HepG2 (cell line): Measurements from ENCODE around the gene ACOT4. TPM values are rescaled to one million over a fixed set of nuclear protein-coding genes. Genes with fewer than 3 reads are reported as not detected.

ENCODE experiments used
- BHLHE40 ChIP-seq: IDR thresholded peaks from 2 replicates; pipeline ENCODE4 v1.6.1; 2011; ENCODE audit warnings: low read length, improper control_type of control experiment
- CHD4 ChIP-seq: fragments of 200-600 bp; sonication (generic); IDR thresholded peaks from 2 replicates; pipeline ENCODE4 v1.7.0; 2017; ENCODE audit warnings: mild to moderate bottlenecking, low read length, borderline replicate concordance
- FOSL1 ChIP-seq: sonication (generic); formaldehyde crosslinking; IDR thresholded peaks from 2 replicates; pipeline ENCODE4 v1.9.0; 2021; ENCODE audit warnings: missing genetic modification reagents, borderline replicate concordance
- FOXK1 ChIP-seq: sonication (generic); formaldehyde crosslinking; IDR thresholded peaks from 2 replicates; pipeline ENCODE4 v1.4.0; 2020; ENCODE audit warnings: low read depth, missing genetic modification reagents, borderline replicate concordance
- HNRNPUL1 ChIP-seq: fragments of 200-400 bp; formaldehyde crosslinking; IDR thresholded peaks from 2 replicates; pipeline ENCODE4 v1.6.1; 2017; ENCODE audit warnings: low read depth, mild to moderate bottlenecking, low read length, moderate library complexity
- KLF12 ChIP-seq: sonication (generic); formaldehyde crosslinking; IDR thresholded peaks from 2 replicates; pipeline ENCODE4 v1.4.0; 2020; ENCODE audit warnings: missing genetic modification reagents, borderline replicate concordance
- MXD3 ChIP-seq: IDR thresholded peaks from 2 replicates; pipeline ENCODE4 v1.6.1; 2016; ENCODE audit warnings: mild to moderate bottlenecking, missing biosample characterization, missing genetic modification reagents
- NBN ChIP-seq: fragments of 450-650 bp; conservative IDR thresholded peaks from 2 replicates; pipeline ENCODE4 v1.6.1; 2017
- PPARG ChIP-seq: conservative IDR thresholded peaks from 2 replicates; pipeline ENCODE4 v1.6.1; 2016; ENCODE audit warnings: missing biosample characterization, missing genetic modification reagents
- SP2 ChIP-seq: sonication (generic); formaldehyde crosslinking; IDR thresholded peaks from 2 replicates; pipeline ENCODE4 v1.5.1; 2020; ENCODE audit warnings: mild to moderate bottlenecking, missing genetic modification reagents
- TMF1 ChIP-seq: sonication (generic); formaldehyde crosslinking; IDR thresholded peaks from 2 replicates; pipeline ENCODE4 v1.8.1; 2022; ENCODE audit warnings: low read depth, missing genetic modification reagents
- TOE1 ChIP-seq: sonication (generic); formaldehyde crosslinking; IDR thresholded peaks from 2 replicates; pipeline ENCODE4 v1.4.0; 2020; ENCODE audit warnings: mild to moderate bottlenecking, missing genetic modification reagents
- U2AF1 ChIP-seq: fragments of 200-400 bp; formaldehyde crosslinking; optimal IDR thresholded peaks from 2 replicates; pipeline ENCODE3; 2017; ENCODE audit warnings: mild to moderate bottlenecking, low read depth, low read length
- XBP1 ChIP-seq: sonication (generic); formaldehyde crosslinking; IDR thresholded peaks from 2 replicates; pipeline ENCODE4 v1.5.0; 2020; ENCODE audit warnings: missing genetic modification reagents
- YEATS2 ChIP-seq: sonication (generic); formaldehyde crosslinking; IDR thresholded peaks from 2 replicates; pipeline ENCODE4 v1.4.0; 2020; ENCODE audit warnings: missing genetic modification reagents, borderline replicate concordance
- ZBTB38 ChIP-seq: sonication (generic); formaldehyde crosslinking; IDR thresholded peaks from 2 replicates; pipeline ENCODE4 v1.5.1; 2020; ENCODE audit warnings: mild to moderate bottlenecking, missing genetic modification reagents
- ZNF143 ChIP-seq: sonication (generic); formaldehyde crosslinking; IDR thresholded peaks from 2 replicates; pipeline ENCODE4 v1.4.0; 2020; ENCODE audit warnings: missing genetic modification reagents
- ZNF235 ChIP-seq: sonication (generic); formaldehyde crosslinking; IDR thresholded peaks from 2 replicates; pipeline ENCODE4 v1.8.1; 2023; ENCODE audit warnings: mild to moderate bottlenecking, missing genetic modification reagents, borderline replicate concordance
- ZNF468 ChIP-seq: sonication (generic); formaldehyde crosslinking; IDR thresholded peaks from 2 replicates; pipeline ENCODE4 v1.8.0; 2022; ENCODE audit warnings: mild to moderate bottlenecking, moderate library complexity, missing genetic modification reagents
- ZNF510 ChIP-seq: sonication (generic); formaldehyde crosslinking; IDR thresholded peaks from 2 replicates; pipeline ENCODE4 v1.4.0; 2020; ENCODE audit warnings: low read depth, mild to moderate bottlenecking, missing genetic modification reagents
- ZNF546 ChIP-seq: sonication (generic); formaldehyde crosslinking; conservative IDR thresholded peaks from 2 replicates; pipeline ENCODE4 v1.8.1; 2023; ENCODE audit warnings: mild to moderate bottlenecking, missing genetic modification reagents
- ZNF556 ChIP-seq: sonication (generic); formaldehyde crosslinking; IDR thresholded peaks from 2 replicates; pipeline ENCODE4 v1.4.0; 2020; ENCODE audit warnings: mild to moderate bottlenecking, missing genetic modification reagents, borderline replicate concordance
- ZNF652 ChIP-seq: IDR thresholded peaks from 2 replicates; pipeline ENCODE4 v1.6.1; 2016; ENCODE audit warnings: low read depth, borderline replicate concordance
- ZNF746 ChIP-seq: sonication (generic); formaldehyde crosslinking; IDR thresholded peaks from 2 replicates; pipeline ENCODE4 v1.8.0; 2022; ENCODE audit warnings: mild to moderate bottlenecking, missing genetic modification reagents
- ZUFSP ChIP-seq: sonication (generic); formaldehyde crosslinking; IDR thresholded peaks from 2 replicates; pipeline ENCODE4 v1.9.0; 2021; ENCODE audit warnings: missing genetic modification reagents, mild to moderate bottlenecking, borderline replicate concordance
- polyA plus RNA-seq, 8 experiments: library from polyadenylated mRNA; depleted of rRNA in 3 of 8; stranded (reverse) in 7 of 8; unstranded in 1 of 8; fragments of >200 nt; fragmentation: Illumina TruSeq in 4 of 8; extraction: Trizol in 4 of 8; gene quantifications; 2 replicates each; pipeline versions ENCODE4 v1.2.1 to v1.2.3, GENCODE V29; 2011 to 2016; ENCODE audit warnings: low read depth in 4 of 8, missing spikeins in 1 of 8, mixed read lengths in 1 of 8; ENCODE audit not compliant: insufficient read depth in 1 of 8
- total RNA-seq, 5 experiments: library from RNA; depleted of rRNA; stranded (reverse); fragments of >200 nt; fragmentation: Illumina TruSeq; extraction: Trizol; gene quantifications; 2 replicates each; pipeline ENCODE4 v1.2.3, GENCODE V29; 2016; ENCODE audit warnings: low read depth in 1 of 5
- TF ChIP-seq, protein P1 (sequence below): sonication (generic); formaldehyde crosslinking; IDR thresholded peaks from 2 replicates; pipeline ENCODE4 v1.9.0; 2021; ENCODE audit warnings: missing genetic modification reagents, borderline replicate concordance
- TF ChIP-seq, protein P2 (sequence below): IDR thresholded peaks from 2 replicates; pipeline ENCODE4 v1.6.1; 2016

The ACOT4 gene
- total and polyA plus RNA-seq, 2 of the 13 experiments (the other 11 are each of a cell fraction or from before 2014, with no cell fraction given), result 0.04 to 0.05 TPM

DNA sequence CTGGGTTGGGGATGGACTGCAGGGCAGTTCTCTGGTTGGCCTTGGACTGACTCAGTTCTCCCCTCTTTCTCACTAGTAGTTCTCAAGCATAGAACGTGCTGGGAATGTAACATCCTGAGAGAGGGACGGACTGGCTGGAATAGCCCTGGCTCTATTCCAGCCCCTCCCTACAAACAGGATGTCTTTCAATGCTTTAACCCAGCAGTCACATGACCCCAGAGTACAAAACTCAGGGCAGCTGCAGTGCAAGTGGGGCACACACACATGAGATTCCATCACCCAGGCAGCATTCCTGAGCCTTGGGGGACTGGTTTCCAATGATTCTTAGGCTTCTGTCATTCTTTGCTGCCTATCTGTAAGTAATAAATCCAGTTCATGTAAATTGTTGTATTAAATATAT, 19.0 kb downstream of the ACOT4 start (continued):
- peak; percentile 24; the same call in 1 of the 2 replicates for TF ChIP-seq YEATS2 (CRISPR knock-in tag)
- 0 out of 2 replicates have a peak, but pooled peaks have one; percentile 51 for TF ChIP-seq FOXK1 (CRISPR knock-in tag)
- TF ChIP-seq U2AF1, result no peak
- TF ChIP-seq BHLHE40, result peak; percentile 66
- no peak for TF ChIP-seq FOSL1 (CRISPR knock-in tag)
- no peak for TF ChIP-seq HNRNPUL1
- no peak for TF ChIP-seq ZNF235 (CRISPR knock-in tag)
- peak; percentile 39; the same call in 1 of the 2 replicates for TF ChIP-seq PPARG (CRISPR knock-in tag)
- no peak for TF ChIP-seq ZNF468 (CRISPR knock-in tag)
- TF ChIP-seq, protein P1, sequence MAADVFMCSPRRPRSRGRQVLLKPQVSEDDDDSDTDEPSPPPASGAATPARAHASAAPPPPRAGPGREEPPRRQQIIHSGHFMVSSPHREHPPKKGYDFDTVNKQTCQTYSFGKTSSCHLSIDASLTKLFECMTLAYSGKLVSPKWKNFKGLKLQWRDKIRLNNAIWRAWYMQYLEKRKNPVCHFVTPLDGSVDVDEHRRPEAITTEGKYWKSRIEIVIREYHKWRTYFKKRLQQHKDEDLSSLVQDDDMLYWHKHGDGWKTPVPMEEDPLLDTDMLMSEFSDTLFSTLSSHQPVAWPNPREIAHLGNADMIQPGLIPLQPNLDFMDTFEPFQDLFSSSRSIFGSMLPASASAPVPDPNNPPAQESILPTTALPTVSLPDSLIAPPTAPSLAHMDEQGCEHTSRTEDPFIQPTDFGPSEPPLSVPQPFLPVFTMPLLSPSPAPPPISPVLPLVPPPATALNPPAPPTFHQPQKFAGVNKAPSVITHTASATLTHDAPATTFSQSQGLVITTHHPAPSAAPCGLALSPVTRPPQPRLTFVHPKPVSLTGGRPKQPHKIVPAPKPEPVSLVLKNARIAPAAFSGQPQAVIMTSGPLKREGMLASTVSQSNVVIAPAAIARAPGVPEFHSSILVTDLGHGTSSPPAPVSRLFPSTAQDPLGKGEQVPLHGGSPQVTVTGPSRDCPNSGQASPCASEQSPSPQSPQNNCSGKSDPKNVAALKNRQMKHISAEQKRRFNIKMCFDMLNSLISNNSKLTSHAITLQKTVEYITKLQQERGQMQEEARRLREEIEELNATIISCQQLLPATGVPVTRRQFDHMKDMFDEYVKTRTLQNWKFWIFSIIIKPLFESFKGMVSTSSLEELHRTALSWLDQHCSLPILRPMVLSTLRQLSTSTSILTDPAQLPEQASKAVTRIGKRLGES (CRISPR knock-in tag), result no peak
- TF ChIP-seq ZNF546 (CRISPR knock-in tag), result no peak
- no peak for TF ChIP-seq ZNF556 (CRISPR knock-in tag)
- no peak for TF ChIP-seq ZUFSP (CRISPR knock-in tag)
- no peak for TF ChIP-seq ZBTB38 (CRISPR knock-in tag)
- no peak for TF ChIP-seq ZNF143 (CRISPR knock-in tag)
- no peak for TF ChIP-seq NBN
- TF ChIP-seq KLF12, result no peak
- TF ChIP-seq SP2 (CRISPR knock-in tag), result no peak
- TF ChIP-seq TMF1 (CRISPR knock-in tag), result no peak
- TF ChIP-seq ZNF510, result no peak
- TF ChIP-seq, protein P2, sequence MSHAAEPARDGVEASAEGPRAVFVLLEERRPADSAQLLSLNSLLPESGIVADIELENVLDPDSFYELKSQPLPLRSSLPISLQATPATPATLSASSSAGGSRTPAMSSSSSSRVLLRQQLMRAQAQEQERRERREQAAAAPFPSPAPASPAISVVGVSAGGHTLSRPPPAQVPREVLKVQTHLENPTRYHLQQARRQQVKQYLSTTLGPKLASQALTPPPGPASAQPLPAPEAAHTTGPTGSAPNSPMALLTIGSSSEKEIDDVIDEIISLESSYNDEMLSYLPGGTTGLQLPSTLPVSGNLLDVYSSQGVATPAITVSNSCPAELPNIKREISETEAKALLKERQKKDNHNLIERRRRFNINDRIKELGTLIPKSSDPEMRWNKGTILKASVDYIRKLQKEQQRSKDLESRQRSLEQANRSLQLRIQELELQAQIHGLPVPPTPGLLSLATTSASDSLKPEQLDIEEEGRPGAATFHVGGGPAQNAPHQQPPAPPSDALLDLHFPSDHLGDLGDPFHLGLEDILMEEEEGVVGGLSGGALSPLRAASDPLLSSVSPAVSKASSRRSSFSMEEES (CRISPR knock-in tag), result peak; percentile 89
- TF ChIP-seq CHD4, result 0 out of 2 replicates have a peak, but pooled peaks have one; percentile 19
- TF ChIP-seq XBP1 (CRISPR knock-in tag), result no peak
- no peak for TF ChIP-seq ZNF746 (CRISPR knock-in tag)
- 0 out of 2 replicates have a peak, but pooled peaks have one; percentile 25 for TF ChIP-seq ZNF652 (CRISPR knock-in tag)
- no peak for TF ChIP-seq TOE1 (CRISPR knock-in tag)
- no peak for TF ChIP-seq MXD3 (CRISPR knock-in tag)
